DMS 273 (cell line): ENCODE data around the gene PRKAG2.
"Not testable (repeated sequence)": the region's sequence is repeated elsewhere in the genome, so short reads cannot be mapped to it uniquely, and the experiment has no call there.

Experiments
- DNase-seq: peaks from one replicate; lab custom pipeline; 2025; ENCODE audit not compliant: unreplicated experiment; lab: John Stamatoyannopoulos, UW

Gene PRKAG2

GRCh38 chr7:151837285-151838042 is 39.5 kb downstream of the PRKAG2 start:
- no peak for DNase-seq

- DNase-seq: no peak
Measured at GRCh38 chr7:151836927-151837205, 40.0 kb downstream of the PRKAG2 start.

GRCh38 chr7:151836191-151836926 is 40.6 kb downstream of the PRKAG2 start:
- no peak for DNase-seq

GRCh38 chr7:151835636-151836035 is 41.3 kb downstream of the PRKAG2 start:
- DNase-seq: no peak

GRCh38 chr7:151834271-151835035 is 42.5 kb downstream of the PRKAG2 start:
- DNase-seq: no peak

GRCh38 chr7:151833691-151834090 is 43.2 kb downstream of the PRKAG2 start:
- DNase-seq: peak; percentile 70

GRCh38 chr7:151833213-151833651 is 43.7 kb downstream of the PRKAG2 start:
- no peak for DNase-seq

- DNase-seq: no peak
Measured at GRCh38 chr7:151832656-151833055, 44.3 kb downstream of the PRKAG2 start.

- no peak for DNase-seq
Measured at GRCh38 chr7:151832138-151832537, 44.8 kb downstream of the PRKAG2 start.

GRCh38 chr7:151831606-151832005 is 45.3 kb downstream of the PRKAG2 start:
- DNase-seq: no peak

- no peak for DNase-seq
Measured at GRCh38 chr7:151830121-151830830, 46.6 kb downstream of the PRKAG2 start.

- DNase-seq: no peak
Measured at GRCh38 chr7:151829707-151830106, 47.2 kb downstream of the PRKAG2 start.

GRCh38 chr7:151827620-151828019 is 49.3 kb downstream of the PRKAG2 start:
- no peak for DNase-seq

GRCh38 chr7:151826316-151826715 is 50.6 kb downstream of the PRKAG2 start:
- not testable (repeated sequence) for DNase-seq

GRCh38 chr7:151825721-151826120 is 51.2 kb downstream of the PRKAG2 start:
- DNase-seq: peak; percentile 51

- DNase-seq: no peak
Measured at GRCh38 chr7:151824373-151824933, 52.5 kb downstream of the PRKAG2 start.

- DNase-seq: no peak
Measured at GRCh38 chr7:151823566-151824372, 53.1 kb downstream of the PRKAG2 start.

GRCh38 chr7:151822541-151823181 is 54.3 kb downstream of the PRKAG2 start:
- DNase-seq: no peak

- DNase-seq: no peak
Measured at GRCh38 chr7:151821806-151822540, 54.9 kb downstream of the PRKAG2 start.
